ENCODE measurements around the gene OLIG2. TPM values are rescaled to one million over a fixed set of nuclear protein-coding genes. Genes with fewer than 3 reads are reported as not detected.

Gene OLIG2
- total RNA-seq, 2 experiments from 2014 or later = not detected

DNA sequence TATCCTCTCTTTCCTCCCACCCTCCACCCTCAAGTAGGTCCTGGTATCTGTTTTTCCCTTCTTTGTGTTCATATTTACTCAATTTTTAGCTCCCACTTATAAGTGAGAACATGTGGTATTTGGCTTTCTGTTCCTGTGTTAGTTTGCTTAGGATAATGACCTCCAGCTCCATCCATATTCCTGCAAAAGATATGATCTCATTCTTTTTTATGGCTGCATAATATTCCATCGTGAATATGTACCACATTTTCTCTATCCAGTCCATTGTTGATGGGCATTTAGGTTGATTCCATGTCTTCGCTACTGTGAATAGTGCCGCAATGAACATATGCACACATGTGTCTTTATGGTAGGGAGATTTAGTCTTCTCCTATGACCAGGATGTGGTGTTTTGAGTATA, 14.5 kb downstream of the OLIG2 start:
- H3K27me3 ChIP-seq (ENCODE audit: control insufficient read depth in 1 of 2, insufficient read depth in 2 of 2, low read length in 2 of 2) = peaks cover 16% of the 10 kb centered on the region in 2 experiments
- intact Hi-C loops (cut with DNase I, micrococcal nuclease) = no loop called here
- Mint-ChIP-seq H3K36me3 (ENCODE audit: low read depth) (no peaks in the 10 kb centered on the region), H3K27ac (no peak overlapping the region), H3K9me3 (no peaks in the 10 kb centered on the region), H3K4me3 (no peak overlapping the region), H3K27me3 (peaks cover 67% of the 10 kb centered on the region), H3K4me1 (ENCODE audit: low read depth) (peaks cover 13% of the 10 kb centered on the region)
- H3K9me3 ChIP-seq (ENCODE audit: control insufficient read depth in 1 of 2, insufficient read depth in 1 of 2, low read length in 2 of 2) = peaks cover 0 to 5% of the 10 kb centered on the region in 2 experiments
- CTCF ChIA-PET = no interaction called here
- TF ChIP-seq, protein P1, sequence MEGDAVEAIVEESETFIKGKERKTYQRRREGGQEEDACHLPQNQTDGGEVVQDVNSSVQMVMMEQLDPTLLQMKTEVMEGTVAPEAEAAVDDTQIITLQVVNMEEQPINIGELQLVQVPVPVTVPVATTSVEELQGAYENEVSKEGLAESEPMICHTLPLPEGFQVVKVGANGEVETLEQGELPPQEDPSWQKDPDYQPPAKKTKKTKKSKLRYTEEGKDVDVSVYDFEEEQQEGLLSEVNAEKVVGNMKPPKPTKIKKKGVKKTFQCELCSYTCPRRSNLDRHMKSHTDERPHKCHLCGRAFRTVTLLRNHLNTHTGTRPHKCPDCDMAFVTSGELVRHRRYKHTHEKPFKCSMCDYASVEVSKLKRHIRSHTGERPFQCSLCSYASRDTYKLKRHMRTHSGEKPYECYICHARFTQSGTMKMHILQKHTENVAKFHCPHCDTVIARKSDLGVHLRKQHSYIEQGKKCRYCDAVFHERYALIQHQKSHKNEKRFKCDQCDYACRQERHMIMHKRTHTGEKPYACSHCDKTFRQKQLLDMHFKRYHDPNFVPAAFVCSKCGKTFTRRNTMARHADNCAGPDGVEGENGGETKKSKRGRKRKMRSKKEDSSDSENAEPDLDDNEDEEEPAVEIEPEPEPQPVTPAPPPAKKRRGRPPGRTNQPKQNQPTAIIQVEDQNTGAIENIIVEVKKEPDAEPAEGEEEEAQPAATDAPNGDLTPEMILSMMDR (IDR thresholded peaks at IDR 0.05) = no peak
- DNase-seq (no peak), ATAC-seq (ENCODE audit: poor library complexity) (no peak)
- H3K27ac ChIP-seq (ENCODE audit: low read depth in 1 of 2, low read length in 2 of 2) = no peak overlapping the region
- H3K4me1 ChIP-seq (ENCODE audit: insufficient read depth, low read length) = peaks cover 10% of the 10 kb centered on the region
- H3K36me3 ChIP-seq (ENCODE audit: insufficient read depth, low read length) = no peaks in the 10 kb centered on the region
- POLR2A ChIA-PET = no interaction called here
- no peak overlapping the region for H3K4me3 ChIP-seq (ENCODE audit: low read length)

DNA sequence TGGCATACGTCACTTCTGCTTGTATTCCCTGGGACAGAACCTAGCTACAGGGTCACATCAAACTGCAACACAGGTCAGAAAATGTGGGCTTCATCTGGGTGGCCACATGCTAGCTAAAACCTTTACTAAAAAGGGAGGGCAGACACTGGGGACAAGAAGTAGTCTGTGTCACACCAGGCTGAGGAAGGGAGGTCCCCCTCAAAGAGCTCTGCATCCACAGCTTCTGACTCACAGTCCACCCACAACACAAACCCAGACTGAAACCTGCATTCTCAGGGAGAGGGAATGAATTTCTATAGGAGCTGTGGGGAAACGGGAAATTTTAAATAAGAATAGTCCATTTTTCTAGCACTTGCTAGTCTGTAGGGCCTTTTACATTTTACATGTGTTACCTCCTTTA, 16.2 kb downstream of the OLIG2 start:
- Histone ChIP-seq H3K4me3 (ENCODE audit: low read length) (no peak overlapping the region), H3K27me3 (ENCODE audit: control insufficient read depth in 1 of 2, insufficient read depth in 2 of 2, low read length in 2 of 2) (peaks cover 16% of the 10 kb centered on the region in 2 experiments), H3K9me3 (ENCODE audit: control insufficient read depth in 1 of 2, insufficient read depth in 1 of 2, low read length in 2 of 2) (peaks cover 0 to 5% of the 10 kb centered on the region in 2 experiments), H3K36me3 (ENCODE audit: insufficient read depth, low read length) (no peaks in the 10 kb centered on the region), H3K4me1 (ENCODE audit: insufficient read depth, low read length) (no peaks in the 10 kb centered on the region), H3K27ac (ENCODE audit: low read depth in 1 of 2, low read length in 2 of 2) (no peak overlapping the region)
- Mint-ChIP-seq H3K27ac (no peak overlapping the region), H3K36me3 (ENCODE audit: low read depth) (no peaks in the 10 kb centered on the region), H3K9me3 (no peaks in the 10 kb centered on the region), H3K4me3 (no peak overlapping the region), H3K27me3 (peaks cover 68% of the 10 kb centered on the region), H3K4me1 (ENCODE audit: low read depth) (peaks cover 4% of the 10 kb centered on the region)
- intact Hi-C loops (cut with DNase I, micrococcal nuclease) = no loop called here
- TF ChIP-seq, protein P1 (IDR thresholded peaks at IDR 0.05) = no peak
- DNase-seq (no peak), ATAC-seq (ENCODE audit: poor library complexity) (no peak)
- CTCF ChIA-PET = no interaction called here
- POLR2A ChIA-PET = no interaction called here

DNA sequence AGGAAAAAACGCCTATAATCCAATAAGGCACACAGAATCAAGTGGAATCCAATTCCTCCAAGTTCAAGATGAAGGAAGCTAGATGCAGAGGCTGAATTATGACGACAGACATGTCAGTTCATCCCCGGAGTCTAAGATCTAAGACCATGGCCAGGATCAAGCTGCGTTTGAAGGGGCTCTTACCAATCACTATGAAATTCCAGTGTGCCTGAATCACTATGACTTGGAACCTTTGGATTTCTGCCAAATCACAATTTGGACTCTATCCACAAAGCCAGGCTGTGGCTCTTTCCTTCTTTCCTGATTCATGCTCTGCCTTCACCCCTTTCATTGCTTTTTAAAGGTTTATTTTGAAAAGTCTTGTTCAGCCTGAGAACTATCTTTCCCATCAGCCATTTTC, 17.1 kb downstream of the OLIG2 start:
- peaks cover 16 to 17% of the 10 kb centered on the region in 2 experiments for H3K27me3 ChIP-seq (ENCODE audit: control insufficient read depth in 1 of 2, insufficient read depth in 2 of 2, low read length in 2 of 2)
- ATAC-seq (ENCODE audit: poor library complexity) (no peak), DNase-seq (no peak)
- no peaks in the 10 kb centered on the region for H3K36me3 ChIP-seq (ENCODE audit: insufficient read depth, low read length)
- peaks cover 71% of the 10 kb centered on the region for H3K27me3 Mint-ChIP-seq
- no peaks in the 10 kb centered on the region for H3K9me3 Mint-ChIP-seq
- no peaks in the 10 kb centered on the region for H3K4me1 Mint-ChIP-seq (ENCODE audit: low read depth)
- POLR2A ChIA-PET = no interaction called here
- no peak overlapping the region for H3K27ac Mint-ChIP-seq
- H3K27ac ChIP-seq (ENCODE audit: low read depth in 1 of 2, low read length in 2 of 2) = no peak overlapping the region
- no peak overlapping the region for H3K4me3 ChIP-seq (ENCODE audit: low read length)
- H3K9me3 ChIP-seq (ENCODE audit: control insufficient read depth in 1 of 2, insufficient read depth in 1 of 2, low read length in 2 of 2) = peaks cover 0 to 5% of the 10 kb centered on the region in 2 experiments
- no peaks in the 10 kb centered on the region for H3K36me3 Mint-ChIP-seq (ENCODE audit: low read depth)
- H3K4me1 ChIP-seq (ENCODE audit: insufficient read depth, low read length) = no peaks in the 10 kb centered on the region
- TF ChIP-seq, protein P1 (IDR thresholded peaks at IDR 0.05) = no peak
- H3K4me3 Mint-ChIP-seq = no peak overlapping the region
- intact Hi-C loops (cut with DNase I, micrococcal nuclease) = no loop called here
- CTCF ChIA-PET = no interaction called here

Data from CD4-positive, alpha-beta T cell (primary cell).